GM12874 (cell line): ENCODE data around the gene LPAR1.

ENCODE experiments used
- CTCF ChIP-seq: IDR thresholded peaks from 2 replicates; pipeline ENCODE4 v1.5.1; 2011; ENCODE audit warnings: low read depth, mild to moderate bottlenecking, control low read depth, low read length, moderate library complexity; ENCODE audit not compliant: insufficient read depth

The LPAR1 gene

GRCh38 chr9:110951805-110952539, 86.3 kb downstream of the LPAR1 start:
- TF ChIP-seq CTCF, result no peak

- TF ChIP-seq CTCF, result no peak
These were observed 88.1 kb downstream of the LPAR1 start for GRCh38 chr9:110950041-110950645.

GRCh38 chr9:110949081-110949480, 89.2 kb downstream of the LPAR1 start:
- no peak for TF ChIP-seq CTCF

- TF ChIP-seq CTCF, result no peak
These were observed 90.7 kb downstream of the LPAR1 start for GRCh38 chr9:110947491-110948044.

- TF ChIP-seq CTCF, result no peak
These were observed 95.7 kb downstream of the LPAR1 start for GRCh38 chr9:110942522-110942921.

- TF ChIP-seq CTCF, result no peak
These were observed 97.2 kb downstream of the LPAR1 start for GRCh38 chr9:110940951-110941557.

- no peak for TF ChIP-seq CTCF
These were observed 98.7 kb downstream of the LPAR1 start for GRCh38 chr9:110939573-110939972.
